Stimulated activated CD4-positive, alpha-beta T cell treated with anti-CD3 and anti-CD28 coated beads, Interleukin-4, amount 100 ng/mL, for 1 hour (primary cell): Measurements from ENCODE around the gene OR13J1.

Experiments
- DNase-seq: peaks from one replicate; pipeline ENCODE4 v3.0.0-alpha.2; 2020

OR13J1 gene

GRCh38 chr9:35829764-35830096 lies 40.5 kb downstream of the OR13J1 start:
- no peak for DNase-seq

GRCh38 chr9:35829084-35829763 lies 41.0 kb downstream of the OR13J1 start, which contains the start of gene TMEM8B:
Gene TMEM8B (plus strand): TSS chr9:35829228. CDS start chr9:35829448, 220 bp downstream.
- DNase-seq, result peak; percentile 97

GRCh38 chr9:35828716-35829083 lies 41.5 kb downstream of the OR13J1 start, which contains the start of gene FAM221B:
Gene FAM221B (minus strand): TSS chr9:35828732. CDS start chr9:35826161, 2,571 bp downstream.
- peak; percentile 24 for DNase-seq

GRCh38 chr9:35827486-35827885 lies 42.7 kb downstream of the OR13J1 start:
- no peak for DNase-seq

- DNase-seq, result no peak
Observed at GRCh38 chr9:35826071-35826701, 44.0 kb downstream of the OR13J1 start.

GRCh38 chr9:35822926-35823325 lies 47.3 kb downstream of the OR13J1 start:
- no peak for DNase-seq

GRCh38 chr9:35820076-35820475 lies 50.1 kb downstream of the OR13J1 start:
- DNase-seq, result no peak
